Astrocyte (in vitro differentiated cells and primary cell): ENCODE data around the gene ZNF14.
"Not testable (repeated sequence)": the region's sequence is repeated elsewhere in the genome, so short reads cannot be mapped to it uniquely, and the experiment has no call there.

Source experiments
- EZH2 ChIP-seq: IDR thresholded peaks from 2 replicates; pipeline ENCODE4 v1.6.1; 2012; ENCODE audit warnings: mild to moderate bottlenecking, low read length, inconsistent platforms; ENCODE audit not compliant: insufficient read depth
- TF ChIP-seq, protein P1 (sequence below): IDR thresholded peaks from 2 replicates; pipeline ENCODE4 v1.5.1; 2011; ENCODE audit warnings: low read depth, mild to moderate bottlenecking, inconsistent platforms, low read length, moderate library complexity; ENCODE audit not compliant: insufficient read depth

GRCh38 chr19:19700493-19700892 is 32.4 kb downstream of the ZNF14 start:
- TF ChIP-seq, protein P1, sequence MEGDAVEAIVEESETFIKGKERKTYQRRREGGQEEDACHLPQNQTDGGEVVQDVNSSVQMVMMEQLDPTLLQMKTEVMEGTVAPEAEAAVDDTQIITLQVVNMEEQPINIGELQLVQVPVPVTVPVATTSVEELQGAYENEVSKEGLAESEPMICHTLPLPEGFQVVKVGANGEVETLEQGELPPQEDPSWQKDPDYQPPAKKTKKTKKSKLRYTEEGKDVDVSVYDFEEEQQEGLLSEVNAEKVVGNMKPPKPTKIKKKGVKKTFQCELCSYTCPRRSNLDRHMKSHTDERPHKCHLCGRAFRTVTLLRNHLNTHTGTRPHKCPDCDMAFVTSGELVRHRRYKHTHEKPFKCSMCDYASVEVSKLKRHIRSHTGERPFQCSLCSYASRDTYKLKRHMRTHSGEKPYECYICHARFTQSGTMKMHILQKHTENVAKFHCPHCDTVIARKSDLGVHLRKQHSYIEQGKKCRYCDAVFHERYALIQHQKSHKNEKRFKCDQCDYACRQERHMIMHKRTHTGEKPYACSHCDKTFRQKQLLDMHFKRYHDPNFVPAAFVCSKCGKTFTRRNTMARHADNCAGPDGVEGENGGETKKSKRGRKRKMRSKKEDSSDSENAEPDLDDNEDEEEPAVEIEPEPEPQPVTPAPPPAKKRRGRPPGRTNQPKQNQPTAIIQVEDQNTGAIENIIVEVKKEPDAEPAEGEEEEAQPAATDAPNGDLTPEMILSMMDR = not testable (repeated sequence)
- TF ChIP-seq EZH2 = not testable (repeated sequence)
